ENCODE measurements around the gene SLC34A3. TPM values are rescaled to one million over a fixed set of nuclear protein-coding genes. Genes with fewer than 3 reads are reported as not detected.
A peak's percentile ranks its signal among the peaks of the same experiment; 100 is the strongest.

The SLC34A3 gene
- total RNA-seq, 1 experiment from 2014 or later = 0.13 TPM

GRCh38 chr9:137205126-137206069, 25.3 kb upstream of the SLC34A3 start, which contains the start of the genes NDOR1 and TMEM203:
Gene NDOR1 (plus strand): TSS chr9:137205700. CDS start chr9:137205778, 78 bp downstream.
Gene TMEM203 (minus strand): TSS chr9:137205648. CDS start chr9:137205414, 234 bp downstream.
- peaks cover 24% of the 10 kb centered on the region for H3K36me3 Mint-ChIP-seq
- ChIA-PET CTCF (interaction anchor here (0.9 to 1.8 kb wide), 4 partner anchors 15 to 32 kb away, joined by 3 to 6 read pairs (median 4); partner anchors contain the start of gene SSNA1), POLR2A (interaction anchor here (1.4 kb wide), 1 partner anchor 17 kb away, joined by 4 read pairs; the partner anchor contains the start of gene SSNA1)
- no peaks in the 10 kb centered on the region for H3K27me3 Mint-ChIP-seq (ENCODE audit: low read depth)
- peak; percentile 95 for DNase-seq (ENCODE audit: low spot score)
- H3K9me3 Mint-ChIP-seq = no peaks in the 10 kb centered on the region
- H3K4me1 Mint-ChIP-seq = peaks cover 31% of the 10 kb centered on the region
- H3K4me3 Mint-ChIP-seq = peak within 1 kb of the TSS; percentile 97
- ATAC-seq = peak; percentile 2; the same call in 1 of the 2 replicates
- peak within 1 kb of the TSS; percentile 82 for H3K27ac Mint-ChIP-seq
- TF ChIP-seq NR2C2 (CRISPR knock-in tag; IDR thresholded peaks at IDR 0.05) = 0 out of 2 replicates have a peak, but pooled peaks have one; percentile 8
- TF ChIP-seq, protein P1, sequence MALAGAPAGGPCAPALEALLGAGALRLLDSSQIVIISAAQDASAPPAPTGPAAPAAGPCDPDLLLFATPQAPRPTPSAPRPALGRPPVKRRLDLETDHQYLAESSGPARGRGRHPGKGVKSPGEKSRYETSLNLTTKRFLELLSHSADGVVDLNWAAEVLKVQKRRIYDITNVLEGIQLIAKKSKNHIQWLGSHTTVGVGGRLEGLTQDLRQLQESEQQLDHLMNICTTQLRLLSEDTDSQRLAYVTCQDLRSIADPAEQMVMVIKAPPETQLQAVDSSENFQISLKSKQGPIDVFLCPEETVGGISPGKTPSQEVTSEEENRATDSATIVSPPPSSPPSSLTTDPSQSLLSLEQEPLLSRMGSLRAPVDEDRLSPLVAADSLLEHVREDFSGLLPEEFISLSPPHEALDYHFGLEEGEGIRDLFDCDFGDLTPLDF (CRISPR knock-in tag; IDR thresholded peaks at IDR 0.05) = no peak
- no peak for TF ChIP-seq ZNF512 (CRISPR knock-in tag; IDR thresholded peaks at IDR 0.05; ENCODE audit: borderline replicate concordance)
- TF ChIP-seq, protein P2, sequence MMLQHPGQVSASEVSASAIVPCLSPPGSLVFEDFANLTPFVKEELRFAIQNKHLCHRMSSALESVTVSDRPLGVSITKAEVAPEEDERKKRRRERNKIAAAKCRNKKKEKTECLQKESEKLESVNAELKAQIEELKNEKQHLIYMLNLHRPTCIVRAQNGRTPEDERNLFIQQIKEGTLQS (CRISPR knock-in tag; conservative IDR thresholded peaks at IDR 0.05) = no peak
- no peak for TF ChIP-seq IRF2 (CRISPR knock-in tag; IDR thresholded peaks at IDR 0.05; ENCODE audit: borderline replicate concordance, low read depth)
- no peak for TF ChIP-seq NR1H2 (CRISPR knock-in tag; IDR thresholded peaks at IDR 0.05)
- no peak for TF ChIP-seq RORB (CRISPR knock-in tag; IDR thresholded peaks at IDR 0.05)
- TF ChIP-seq GABPB1 (CRISPR knock-in tag; IDR thresholded peaks at IDR 0.05) = peak; percentile 93
- TF ChIP-seq ZNF317 (CRISPR knock-in tag; IDR thresholded peaks at IDR 0.05; ENCODE audit: borderline replicate concordance, low read depth) = no peak
- TF ChIP-seq CREM (CRISPR knock-in tag; IDR thresholded peaks at IDR 0.05) = peak; percentile 99
- no peak for TF ChIP-seq ZNF263 (CRISPR knock-in tag; IDR thresholded peaks at IDR 0.05; ENCODE audit: low read depth)
- no peak for TF ChIP-seq RELA (CRISPR knock-in tag; IDR thresholded peaks at IDR 0.05; ENCODE audit: borderline replicate concordance)
- TF ChIP-seq, protein P3, sequence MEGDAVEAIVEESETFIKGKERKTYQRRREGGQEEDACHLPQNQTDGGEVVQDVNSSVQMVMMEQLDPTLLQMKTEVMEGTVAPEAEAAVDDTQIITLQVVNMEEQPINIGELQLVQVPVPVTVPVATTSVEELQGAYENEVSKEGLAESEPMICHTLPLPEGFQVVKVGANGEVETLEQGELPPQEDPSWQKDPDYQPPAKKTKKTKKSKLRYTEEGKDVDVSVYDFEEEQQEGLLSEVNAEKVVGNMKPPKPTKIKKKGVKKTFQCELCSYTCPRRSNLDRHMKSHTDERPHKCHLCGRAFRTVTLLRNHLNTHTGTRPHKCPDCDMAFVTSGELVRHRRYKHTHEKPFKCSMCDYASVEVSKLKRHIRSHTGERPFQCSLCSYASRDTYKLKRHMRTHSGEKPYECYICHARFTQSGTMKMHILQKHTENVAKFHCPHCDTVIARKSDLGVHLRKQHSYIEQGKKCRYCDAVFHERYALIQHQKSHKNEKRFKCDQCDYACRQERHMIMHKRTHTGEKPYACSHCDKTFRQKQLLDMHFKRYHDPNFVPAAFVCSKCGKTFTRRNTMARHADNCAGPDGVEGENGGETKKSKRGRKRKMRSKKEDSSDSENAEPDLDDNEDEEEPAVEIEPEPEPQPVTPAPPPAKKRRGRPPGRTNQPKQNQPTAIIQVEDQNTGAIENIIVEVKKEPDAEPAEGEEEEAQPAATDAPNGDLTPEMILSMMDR (IDR thresholded peaks at IDR 0.05) = no peak
- TF ChIP-seq, protein P4, sequence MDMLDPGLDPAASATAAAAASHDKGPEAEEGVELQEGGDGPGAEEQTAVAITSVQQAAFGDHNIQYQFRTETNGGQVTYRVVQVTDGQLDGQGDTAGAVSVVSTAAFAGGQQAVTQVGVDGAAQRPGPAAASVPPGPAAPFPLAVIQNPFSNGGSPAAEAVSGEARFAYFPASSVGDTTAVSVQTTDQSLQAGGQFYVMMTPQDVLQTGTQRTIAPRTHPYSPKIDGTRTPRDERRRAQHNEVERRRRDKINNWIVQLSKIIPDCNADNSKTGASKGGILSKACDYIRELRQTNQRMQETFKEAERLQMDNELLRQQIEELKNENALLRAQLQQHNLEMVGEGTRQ (CRISPR knock-in tag; IDR thresholded peaks at IDR 0.05) = no peak
- TF ChIP-seq ETV6 (CRISPR knock-in tag; IDR thresholded peaks at IDR 0.05) = no peak
- no peak; the same call in 1 of the 2 replicates for TF ChIP-seq NFYB (CRISPR knock-in tag; conservative IDR thresholded peaks at IDR 0.05; ENCODE audit: low read depth)
- peak; percentile 96 for TF ChIP-seq FOXK1 (CRISPR knock-in tag; IDR thresholded peaks at IDR 0.05)
- no peak for TF ChIP-seq ZNF423 (CRISPR knock-in tag; IDR thresholded peaks at IDR 0.05)
- peak; percentile 77; the same call in 1 of the 2 replicates for TF ChIP-seq MYBL2 (CRISPR knock-in tag; IDR thresholded peaks at IDR 0.05)
- TF ChIP-seq ZNF396 (CRISPR knock-in tag; IDR thresholded peaks at IDR 0.05; ENCODE audit: borderline replicate concordance) = no peak
- no peak for TF ChIP-seq ELF4 (CRISPR knock-in tag; IDR thresholded peaks at IDR 0.05; ENCODE audit: low read depth)
- no peak for TF ChIP-seq JAZF1 (CRISPR knock-in tag; IDR thresholded peaks at IDR 0.05)
- TF ChIP-seq, protein P5, sequence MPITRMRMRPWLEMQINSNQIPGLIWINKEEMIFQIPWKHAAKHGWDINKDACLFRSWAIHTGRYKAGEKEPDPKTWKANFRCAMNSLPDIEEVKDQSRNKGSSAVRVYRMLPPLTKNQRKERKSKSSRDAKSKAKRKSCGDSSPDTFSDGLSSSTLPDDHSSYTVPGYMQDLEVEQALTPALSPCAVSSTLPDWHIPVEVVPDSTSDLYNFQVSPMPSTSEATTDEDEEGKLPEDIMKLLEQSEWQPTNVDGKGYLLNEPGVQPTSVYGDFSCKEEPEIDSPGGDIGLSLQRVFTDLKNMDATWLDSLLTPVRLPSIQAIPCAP (CRISPR knock-in tag; IDR thresholded peaks at IDR 0.05) = no peak
- no peak for TF ChIP-seq ZBTB21 (CRISPR knock-in tag; IDR thresholded peaks at IDR 0.05; ENCODE audit: borderline replicate concordance)
- TF ChIP-seq, protein P6, sequence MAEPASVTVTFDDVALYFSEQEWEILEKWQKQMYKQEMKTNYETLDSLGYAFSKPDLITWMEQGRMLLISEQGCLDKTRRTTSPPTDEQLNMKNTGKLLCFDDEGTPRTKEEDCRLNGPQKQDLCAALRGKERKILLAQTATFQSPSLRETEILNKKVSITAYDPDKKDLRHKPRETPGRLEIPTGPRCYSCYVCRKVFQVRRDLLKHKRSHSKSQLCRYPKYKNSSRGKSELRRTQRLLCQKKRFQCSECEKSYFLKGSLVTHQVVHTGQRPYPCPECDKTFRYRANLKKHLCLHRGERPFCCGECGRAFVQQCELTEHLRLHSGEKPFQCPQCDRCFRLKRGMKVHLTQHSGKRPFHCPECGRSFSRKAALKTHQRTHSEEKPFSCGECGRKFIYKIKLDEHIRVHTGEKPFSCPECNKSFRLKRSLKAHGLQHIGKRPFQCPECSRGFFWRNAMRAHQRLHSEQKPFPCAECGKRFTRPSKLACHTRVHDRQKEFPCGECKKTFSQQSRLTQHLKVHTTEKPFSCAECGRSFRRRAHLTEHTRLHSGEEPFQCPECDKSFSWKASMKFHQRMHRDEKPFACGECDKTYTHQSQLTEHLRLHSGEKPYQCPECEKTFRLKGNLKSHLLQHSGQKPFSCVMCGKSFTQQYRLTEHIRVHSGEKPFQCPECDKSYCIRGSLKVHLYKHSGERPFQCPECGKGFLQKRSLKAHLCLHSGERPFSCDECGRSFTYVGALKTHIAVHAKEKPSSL (CRISPR knock-in tag; conservative IDR thresholded peaks at IDR 0.05) = no peak
- TF ChIP-seq TCF7 (CRISPR knock-in tag; IDR thresholded peaks at IDR 0.05; ENCODE audit: low read depth) = no peak
- TF ChIP-seq OVOL2 (CRISPR knock-in tag; IDR thresholded peaks at IDR 0.05; ENCODE audit: borderline replicate concordance) = no peak
- no peak for TF ChIP-seq TP53 (CRISPR knock-in tag; IDR thresholded peaks at IDR 0.05)

All from WTC11 (cell line).